HepG2 (cell line): ENCODE data around the gene ETF1. TPM values are rescaled to one million over a fixed set of nuclear protein-coding genes. Genes with fewer than 3 reads are reported as not detected.

Experiments used
- CC2D1A ChIP-seq: sonication (generic); formaldehyde crosslinking; IDR thresholded peaks from 2 replicates; pipeline ENCODE4 v1.8.1; 2023; ENCODE audit warnings: mild to moderate bottlenecking, missing genetic modification reagents
- CSRNP2 ChIP-seq: sonication (generic); formaldehyde crosslinking; conservative IDR thresholded peaks from 2 replicates; pipeline ENCODE4 v1.8.0; 2022; ENCODE audit warnings: low read depth, missing genetic modification reagents
- GATAD2A ChIP-seq: IDR thresholded peaks from 2 replicates; pipeline ENCODE4 v1.6.1; 2016
- GTF3A ChIP-seq: sonication (generic); formaldehyde crosslinking; conservative IDR thresholded peaks from 2 replicates; pipeline ENCODE4 v1.4.0; 2020; ENCODE audit warnings: mild to moderate bottlenecking, missing genetic modification reagents
- HDAC2 ChIP-seq: sonication (generic); formaldehyde crosslinking; IDR thresholded peaks from 2 replicates; pipeline ENCODE4 v1.4.0; 2020; ENCODE audit warnings: missing genetic modification reagents
- HDAC6 ChIP-seq: fragments of 200-600 bp; sonication (generic); IDR thresholded peaks from 2 replicates; pipeline ENCODE4 v1.7.0; 2017; ENCODE audit warnings: mild to moderate bottlenecking, antibody characterized with exemption, low read length, low read depth
- REL ChIP-seq: sonication (generic); formaldehyde crosslinking; conservative IDR thresholded peaks from 2 replicates; pipeline ENCODE4 v1.8.0; 2022; ENCODE audit warnings: mild to moderate bottlenecking, missing genetic modification reagents, moderate library complexity
- SALL2 ChIP-seq: sonication (generic); formaldehyde crosslinking; IDR thresholded peaks from 2 replicates; pipeline ENCODE4 v1.8.1; 2023; ENCODE audit warnings: mild to moderate bottlenecking, missing genetic modification reagents, inconsistent platforms
- SCMH1 ChIP-seq: sonication (generic); formaldehyde crosslinking; IDR thresholded peaks from 2 replicates; pipeline ENCODE4 v1.9.0; 2021; ENCODE audit warnings: missing genetic modification reagents, mild to moderate bottlenecking, borderline replicate concordance
- SETDB1 ChIP-seq: sonication (generic); formaldehyde crosslinking; IDR thresholded peaks from 2 replicates; pipeline ENCODE4 v1.5.1; 2020; ENCODE audit warnings: missing genetic modification reagents, mild to moderate bottlenecking, borderline replicate concordance
- STAT5B ChIP-seq: sonication (generic); formaldehyde crosslinking; IDR thresholded peaks from 2 replicates; pipeline ENCODE4 v1.4.0; 2020; ENCODE audit warnings: missing genetic modification reagents
- TBX3 ChIP-seq: fragments of 450-650 bp; IDR thresholded peaks from 2 replicates; pipeline ENCODE4 v1.6.1; 2017; ENCODE audit warnings: antibody characterized with exemption, mild to moderate bottlenecking, inconsistent platforms, borderline replicate concordance
- TEAD3 ChIP-seq: optimal IDR thresholded peaks from 2 replicates; pipeline ENCODE3; 2016; ENCODE audit warnings: borderline replicate concordance
- TOPORS ChIP-seq: sonication (generic); formaldehyde crosslinking; IDR thresholded peaks from 2 replicates; pipeline ENCODE4 v1.8.0; 2023; ENCODE audit warnings: mild to moderate bottlenecking, missing genetic modification reagents
- ZNF124 ChIP-seq: sonication (generic); formaldehyde crosslinking; IDR thresholded peaks from 2 replicates; pipeline ENCODE4 v1.4.0; 2020; ENCODE audit warnings: missing genetic modification reagents
- ZNF282 ChIP-seq: fragments of 450-650 bp; IDR thresholded peaks from 2 replicates; pipeline ENCODE4 v1.6.1; 2018; ENCODE audit not compliant: partially characterized antibody
- ZNF354B ChIP-seq: sonication (generic); formaldehyde crosslinking; IDR thresholded peaks from 2 replicates; pipeline ENCODE4 v1.8.0; 2022; ENCODE audit warnings: mild to moderate bottlenecking, missing genetic modification reagents
- ZNF513 ChIP-seq: sonication (generic); formaldehyde crosslinking; conservative IDR thresholded peaks from 2 replicates; pipeline ENCODE4 v1.5.0; 2020; ENCODE audit warnings: missing genetic modification reagents
- ZNF570 ChIP-seq: sonication (generic); formaldehyde crosslinking; IDR thresholded peaks from 2 replicates; pipeline ENCODE4 v1.4.0; 2020; ENCODE audit warnings: mild to moderate bottlenecking, missing genetic modification reagents, borderline replicate concordance
- ZNF607 ChIP-seq: sonication (generic); formaldehyde crosslinking; IDR thresholded peaks from 2 replicates; pipeline ENCODE4 v1.5.1; 2020; ENCODE audit warnings: missing genetic modification reagents, mild to moderate bottlenecking, borderline replicate concordance
- polyA plus RNA-seq, 8 experiments: library from polyadenylated mRNA; depleted of rRNA in 3 of 8; stranded (reverse) in 7 of 8; unstranded in 1 of 8; fragments of >200 nt; fragmentation: Illumina TruSeq in 4 of 8; extraction: Trizol in 4 of 8; gene quantifications; 2 replicates each; pipeline versions ENCODE4 v1.2.1 to v1.2.3, GENCODE V29; 2011 to 2016; ENCODE audit warnings: low read depth in 4 of 8, missing spikeins in 1 of 8, mixed read lengths in 1 of 8; ENCODE audit not compliant: insufficient read depth in 1 of 8
- total RNA-seq, 5 experiments: library from RNA; depleted of rRNA; stranded (reverse); fragments of >200 nt; fragmentation: Illumina TruSeq; extraction: Trizol; gene quantifications; 2 replicates each; pipeline ENCODE4 v1.2.3, GENCODE V29; 2016; ENCODE audit warnings: low read depth in 1 of 5
- TF ChIP-seq, protein P1 (sequence below): IDR thresholded peaks from 2 replicates; pipeline ENCODE4 v1.6.1; 2016; ENCODE audit warnings: low read depth
- TF ChIP-seq, protein P2 (sequence below): sonication (generic); formaldehyde crosslinking; IDR thresholded peaks from 2 replicates; pipeline ENCODE4 v1.4.0; 2020; ENCODE audit warnings: mild to moderate bottlenecking, missing genetic modification reagents
- TF ChIP-seq, protein P3 (sequence below): sonication (generic); formaldehyde crosslinking; IDR thresholded peaks from 2 replicates; pipeline ENCODE4 v1.8.1; 2023; ENCODE audit warnings: mild to moderate bottlenecking, missing genetic modification reagents, borderline replicate concordance
- TF ChIP-seq, protein P4 (sequence below): IDR thresholded peaks from 2 replicates; pipeline ENCODE4 v1.6.1; 2016; ENCODE audit warnings: missing biosample characterization, missing genetic modification reagents, low read depth
- TF ChIP-seq, protein P5 (sequence below): sonication (generic); formaldehyde crosslinking; IDR thresholded peaks from 2 replicates; pipeline ENCODE4 v1.5.0; 2020; ENCODE audit warnings: missing genetic modification reagents, mild to moderate bottlenecking, borderline replicate concordance

The ETF1 gene
- total and polyA plus RNA-seq, 2 of the 13 experiments (the other 11 are each of a cell fraction or from before 2014, with no cell fraction given): 52.1 to 184 TPM

GRCh38 chr5:138464008-138464387 lies 79.0 kb downstream of the ETF1 start (continued):
- peak; percentile 74; the same call in 1 of the 2 replicates for TF ChIP-seq REL
- TF ChIP-seq ZNF354B (CRISPR knock-in tag): no peak
- TF ChIP-seq, protein P1, sequence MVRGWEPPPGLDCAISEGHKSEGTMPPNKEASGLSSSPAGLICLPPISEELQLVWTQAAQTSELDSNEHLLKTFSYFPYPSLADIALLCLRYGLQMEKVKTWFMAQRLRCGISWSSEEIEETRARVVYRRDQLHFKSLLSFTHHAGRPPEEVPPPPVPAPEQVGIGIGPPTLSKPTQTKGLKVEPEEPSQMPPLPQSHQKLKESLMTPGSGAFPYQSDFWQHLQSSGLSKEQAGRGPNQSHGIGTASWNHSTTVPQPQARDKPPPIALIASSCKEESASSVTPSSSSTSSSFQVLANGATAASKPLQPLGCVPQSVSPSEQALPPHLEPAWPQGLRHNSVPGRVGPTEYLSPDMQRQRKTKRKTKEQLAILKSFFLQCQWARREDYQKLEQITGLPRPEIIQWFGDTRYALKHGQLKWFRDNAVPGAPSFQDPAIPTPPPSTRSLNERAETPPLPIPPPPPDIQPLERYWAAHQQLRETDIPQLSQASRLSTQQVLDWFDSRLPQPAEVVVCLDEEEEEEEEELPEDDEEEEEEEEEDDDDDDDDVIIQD (CRISPR knock-in tag): no peak
- no peak for TF ChIP-seq TBX3
- no peak for TF ChIP-seq SCMH1 (CRISPR knock-in tag)
- no peak for TF ChIP-seq ZNF282
- TF ChIP-seq, protein P2, sequence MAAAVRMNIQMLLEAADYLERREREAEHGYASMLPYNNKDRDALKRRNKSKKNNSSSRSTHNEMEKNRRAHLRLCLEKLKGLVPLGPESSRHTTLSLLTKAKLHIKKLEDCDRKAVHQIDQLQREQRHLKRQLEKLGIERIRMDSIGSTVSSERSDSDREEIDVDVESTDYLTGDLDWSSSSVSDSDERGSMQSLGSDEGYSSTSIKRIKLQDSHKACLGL (CRISPR knock-in tag): 0 out of 2 replicates have a peak, but pooled peaks have one; percentile 44
- TF ChIP-seq, protein P3, sequence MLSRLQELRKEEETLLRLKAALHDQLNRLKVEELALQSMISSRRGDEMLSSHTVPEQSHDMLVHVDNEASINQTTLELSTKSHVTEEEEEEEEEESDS (CRISPR knock-in tag): no peak
- no peak for TF ChIP-seq CC2D1A
- TF ChIP-seq HDAC2: no peak
- TF ChIP-seq, protein P4, sequence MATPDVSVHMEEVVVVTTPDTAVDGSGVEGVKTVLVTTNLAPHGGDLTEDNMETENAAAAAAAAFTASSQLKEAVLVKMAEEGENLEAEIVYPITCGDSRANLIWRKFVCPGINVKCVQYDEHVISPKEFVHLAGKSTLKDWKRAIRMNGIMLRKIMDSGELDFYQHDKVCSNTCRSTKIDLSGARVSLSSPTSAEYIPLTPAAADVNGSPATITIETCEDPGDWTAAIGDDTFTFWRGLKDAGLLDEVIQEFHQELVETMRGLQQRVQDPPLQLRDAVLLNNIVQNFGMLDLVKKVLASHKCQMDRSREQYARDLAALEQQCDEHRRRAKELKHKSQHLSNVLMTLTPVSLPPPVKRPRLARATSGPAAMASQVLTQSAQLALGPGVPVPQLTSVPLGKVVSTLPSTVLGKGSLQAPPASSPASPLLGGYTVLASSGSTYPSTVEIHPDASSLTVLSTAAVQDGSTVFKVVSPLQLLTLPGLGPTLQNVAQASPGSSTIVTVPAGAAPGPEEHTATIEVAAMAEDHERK (CRISPR knock-in tag): no peak
- TF ChIP-seq CSRNP2 (CRISPR knock-in tag): no peak
- no peak for TF ChIP-seq ZNF607 (CRISPR knock-in tag)
- TF ChIP-seq STAT5B (CRISPR knock-in tag): no peak
- TF ChIP-seq TEAD3 (CRISPR knock-in tag): no peak
- peak; percentile 61; the same call in 1 of the 2 replicates for TF ChIP-seq GATAD2A (CRISPR knock-in tag)
- no peak for TF ChIP-seq GTF3A (CRISPR knock-in tag)
- TF ChIP-seq ZNF124 (CRISPR knock-in tag): peak; percentile 71; the same call in 1 of the 2 replicates
- no peak for TF ChIP-seq HDAC6
- TF ChIP-seq ZNF570 (CRISPR knock-in tag): no peak
- TF ChIP-seq SETDB1 (CRISPR knock-in tag): no peak
- TF ChIP-seq, protein P5, sequence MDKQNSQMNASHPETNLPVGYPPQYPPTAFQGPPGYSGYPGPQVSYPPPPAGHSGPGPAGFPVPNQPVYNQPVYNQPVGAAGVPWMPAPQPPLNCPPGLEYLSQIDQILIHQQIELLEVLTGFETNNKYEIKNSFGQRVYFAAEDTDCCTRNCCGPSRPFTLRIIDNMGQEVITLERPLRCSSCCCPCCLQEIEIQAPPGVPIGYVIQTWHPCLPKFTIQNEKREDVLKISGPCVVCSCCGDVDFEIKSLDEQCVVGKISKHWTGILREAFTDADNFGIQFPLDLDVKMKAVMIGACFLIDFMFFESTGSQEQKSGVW (CRISPR knock-in tag): no peak
- no peak for TF ChIP-seq ZNF513 (CRISPR knock-in tag)
- no peak for TF ChIP-seq TOPORS
- peak; percentile 54 for TF ChIP-seq SALL2
